Endothelial cell (in vitro differentiated cells): ENCODE data around the gene FERMT1. TPM values are rescaled to one million over a fixed set of nuclear protein-coding genes. Genes with fewer than 3 reads are reported as not detected.

Experiments used
- DNase-seq: peaks from one replicate; pipeline ENCODE4 v3.0.0; 2021; ENCODE audit warnings: low spot score
- H3K27ac Mint-ChIP-seq: one replicate; pipeline ENCODE4 v1.8.0; 2021; ENCODE audit warnings: mixed read lengths, inconsistent platforms; ENCODE audit not compliant: unreplicated experiment
- H3K27me3 Mint-ChIP-seq: one replicate; pipeline ENCODE4 v1.8.0; 2021; ENCODE audit warnings: mild to moderate bottlenecking, moderate library complexity, mixed read lengths, inconsistent platforms; ENCODE audit not compliant: unreplicated experiment
- H3K36me3 Mint-ChIP-seq: one replicate; pipeline ENCODE4 v1.8.0; 2021; ENCODE audit warnings: mild to moderate bottlenecking, low read depth, mixed read lengths, inconsistent platforms; ENCODE audit not compliant: unreplicated experiment
- H3K4me1 Mint-ChIP-seq: one replicate; pipeline ENCODE4 v1.8.0; 2021; ENCODE audit warnings: mild to moderate bottlenecking, mixed read lengths, inconsistent platforms; ENCODE audit not compliant: unreplicated experiment
- H3K4me3 Mint-ChIP-seq: one replicate; pipeline ENCODE4 v1.8.0; 2021; ENCODE audit warnings: mild to moderate bottlenecking, mixed read lengths, inconsistent platforms; ENCODE audit not compliant: unreplicated experiment
- H3K9me3 Mint-ChIP-seq: one replicate; pipeline ENCODE4 v1.8.0; 2021; ENCODE audit warnings: mixed read lengths, inconsistent platforms; ENCODE audit not compliant: unreplicated experiment
- CTCF ChIP-seq: fragments of 200-600 bp; sonication (generic); IDR thresholded peaks from one replicate; pipeline ENCODE4 v1.5.0; 2021; ENCODE audit warnings: antibody characterized with exemption; ENCODE audit not compliant: unreplicated experiment
- total RNA-seq: library from RNA; stranded (reverse); fragmentation: NEBNext Ultra II Directional; extraction: Animal tissue kit (Norgen Biotek cat#: 25700); gene quantifications from one replicate; pipeline ENCODE4 v1.2.1, GENCODE V29; 2021; ENCODE audit not compliant: unreplicated experiment

Gene FERMT1
- total RNA-seq, 1 donor from 2014 or later, result 0.62 TPM

DNA sequence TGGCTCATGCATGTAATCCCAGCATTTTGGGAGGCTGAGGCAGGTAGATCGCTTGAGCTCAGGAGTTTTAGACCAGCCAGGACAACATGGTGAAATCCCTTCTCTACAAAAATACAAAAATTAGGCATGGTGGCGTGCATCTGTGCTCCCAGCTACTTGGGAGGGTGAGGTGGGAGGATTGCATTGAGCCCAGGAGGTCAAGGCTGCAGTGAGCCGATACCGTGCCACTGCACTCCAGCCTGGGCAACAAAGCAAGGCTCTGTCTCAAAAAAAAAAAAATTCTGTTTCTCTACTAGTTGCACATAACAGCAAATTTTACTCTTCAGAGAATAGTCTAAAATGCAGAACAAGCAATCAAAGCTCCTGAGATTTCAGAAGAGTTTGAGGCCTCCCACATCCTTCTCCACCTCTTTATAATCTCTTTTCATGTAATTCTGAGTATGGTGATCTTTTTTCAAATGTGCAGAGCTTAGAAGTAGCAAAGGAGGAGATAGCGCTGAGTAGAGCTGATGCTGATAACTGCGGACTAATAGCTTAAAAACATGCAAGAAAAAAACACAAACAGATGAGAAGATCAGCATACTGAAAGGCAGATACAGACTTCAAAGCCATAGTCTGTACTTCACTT is 92.3 kb downstream of the FERMT1 start:
- H3K9me3 Mint-ChIP-seq, result no peaks in the 10 kb centered on the region
- H3K4me3 Mint-ChIP-seq, result no peak overlapping the region
- H3K36me3 Mint-ChIP-seq, result peaks cover 4% of the 10 kb centered on the region
- no peak overlapping the region for H3K27ac Mint-ChIP-seq
- peaks cover 2% of the 10 kb centered on the region for H3K27me3 Mint-ChIP-seq
- peaks cover 19% of the 10 kb centered on the region for H3K4me1 Mint-ChIP-seq
- no peak for DNase-seq
- TF ChIP-seq CTCF, result no peak

DNA sequence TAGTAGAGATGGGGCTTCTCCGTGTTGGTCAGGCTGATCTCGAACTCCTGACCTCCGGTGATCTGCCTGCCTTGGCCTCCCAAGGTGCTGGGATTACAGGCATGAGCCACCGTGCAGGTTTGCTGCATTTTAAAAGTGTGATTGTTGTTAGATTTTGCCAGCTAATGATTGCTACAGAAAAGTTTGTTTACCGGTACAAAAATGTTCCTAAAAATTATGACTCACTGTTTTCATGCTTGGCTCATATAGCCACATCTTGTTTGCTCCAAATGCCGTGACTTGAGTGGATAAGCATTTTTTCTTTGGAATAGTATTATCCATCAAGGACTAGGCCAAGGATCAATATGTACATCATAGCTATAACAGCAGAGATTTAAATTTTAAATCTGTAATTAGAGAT is 93.3 kb downstream of the FERMT1 start:
- H3K27ac Mint-ChIP-seq, result no peak overlapping the region
- no peak for TF ChIP-seq CTCF
- H3K9me3 Mint-ChIP-seq, result no peaks in the 10 kb centered on the region
- H3K36me3 Mint-ChIP-seq, result peaks cover 14% of the 10 kb centered on the region
- no peak overlapping the region for H3K4me3 Mint-ChIP-seq
- no peak for DNase-seq
- H3K4me1 Mint-ChIP-seq, result peaks cover 16% of the 10 kb centered on the region
- H3K27me3 Mint-ChIP-seq, result no peaks in the 10 kb centered on the region

GRCh38 chr20:6028818-6029217 is 94.0 kb downstream of the FERMT1 start:
- Mint-ChIP-seq H3K36me3 (peaks cover 22% of the 10 kb centered on the region), H3K4me3 (no peak overlapping the region), H3K27me3 (no peaks in the 10 kb centered on the region), H3K4me1 (peaks cover 8% of the 10 kb centered on the region), H3K9me3 (no peaks in the 10 kb centered on the region), H3K27ac (no peak overlapping the region)
- no peak for DNase-seq
- TF ChIP-seq CTCF, result no peak

GRCh38 chr20:6026051-6026450 is 96.8 kb downstream of the FERMT1 start:
- DNase-seq, result no peak
- Mint-ChIP-seq H3K27ac (no peak overlapping the region), H3K4me1 (no peaks in the 10 kb centered on the region), H3K36me3 (peaks cover 27% of the 10 kb centered on the region), H3K27me3 (no peaks in the 10 kb centered on the region), H3K9me3 (no peaks in the 10 kb centered on the region), H3K4me3 (no peak overlapping the region)
- no peak for TF ChIP-seq CTCF

Other genes starting within 250 kb of the FERMT1 start
- gene CHGB, start 211.5 kb downstream of the FERMT1 start, total RNA-seq, result 0.72 TPM
- gene TRMT6, start 172.5 kb downstream of the FERMT1 start, total RNA-seq, result 11.8 TPM
- gene MCM8, start 172.4 kb downstream of the FERMT1 start, total RNA-seq, result 8.2 TPM
- gene CRLS1, start 116.9 kb downstream of the FERMT1 start, total RNA-seq, result 29.1 TPM
- 0.13 TPM for gene LRRN4, start 69.0 kb downstream of the FERMT1 start, total RNA-seq